AG04450 (cell line): ENCODE results near the gene EFCAB6. TPM values are rescaled to one million over a fixed set of nuclear protein-coding genes. Genes with fewer than 3 reads are reported as not detected.

Source experiments
- CTCF ChIA-PET: fragments of 300-600, 350-600 bp; formaldehyde crosslinking; extraction: SDS; loops from one replicate; lab custom pipeline; 2022; ENCODE audit warnings: antibody characterized with exemption, inconsistent platforms; lab: Charles Lee
- POLR2A ChIA-PET: fragments of 350-600 bp; formaldehyde crosslinking; extraction: SDS; loops from one replicate; lab custom pipeline; 2021; ENCODE audit warnings: antibody characterized with exemption, inconsistent platforms; lab: Yijun Ruan, JAX
- DNase-seq: peaks from one replicate; pipeline ENCODE4 v3.0.0-alpha.2; 2011; ENCODE audit warnings: low read depth, low spot score
- H3K27ac ChIP-seq: one replicate; pipeline ENCODE4 v1.5.1; 2012; ENCODE audit warnings: low read depth, low read length, control low read depth
- H3K27me3 ChIP-seq: one replicate; pipeline ENCODE4 v1.6.0; 2012; ENCODE audit warnings: low read length; ENCODE audit not compliant: control insufficient read depth, insufficient read depth
- H3K4me3 ChIP-seq: 2 replicates; pipeline ENCODE4 v1.5.1; 2011; ENCODE audit warnings: mild to moderate bottlenecking, low read depth, low read length, control low read depth
- H3K9me3 ChIP-seq: 2 replicates; pipeline ENCODE4 v1.5.1; 2012; ENCODE audit warnings: low read length; ENCODE audit not compliant: control insufficient read depth, insufficient read depth
- CTCF ChIP-seq: IDR thresholded peaks from 2 replicates; pipeline ENCODE4 v1.5.1; 2011; ENCODE audit warnings: low read depth, low read length, control low read depth, inconsistent platforms
- polyA plus RNA-seq: library from polyadenylated mRNA; depleted of rRNA; stranded (reverse); fragments of >200 nt; gene quantifications from 2 replicates; pipeline ENCODE4 v1.2.3, GENCODE V29; 2011

EFCAB6 gene
- polyA plus RNA-seq, 1 experiment, result 1.4 TPM

DNA sequence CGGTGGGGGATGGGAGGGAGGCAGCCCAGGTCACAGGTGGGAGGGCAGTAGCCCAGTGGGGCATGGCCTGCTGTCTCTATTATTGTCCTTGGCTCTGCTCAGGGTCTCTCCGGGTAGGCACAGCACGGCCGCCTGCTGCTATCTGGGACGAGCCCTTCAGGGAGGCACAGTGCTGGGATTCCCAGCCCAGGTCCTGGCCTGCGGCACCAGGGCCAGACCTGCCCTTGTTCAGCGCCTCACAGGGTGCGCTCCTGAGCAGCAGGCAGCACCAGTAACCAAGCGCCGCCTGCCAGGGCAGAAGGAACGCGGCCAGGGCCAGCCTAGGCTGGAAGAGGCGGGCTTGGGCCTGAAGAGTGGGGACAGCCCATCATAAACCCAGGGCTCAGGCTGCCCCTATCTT, 249.3 kb downstream of the EFCAB6 start:
- no peaks in the 10 kb centered on the region for H3K27me3 ChIP-seq
- TF ChIP-seq CTCF, result no peak
- H3K27ac ChIP-seq, result no peak overlapping the region
- no peak overlapping the region for H3K4me3 ChIP-seq
- no peak for DNase-seq
- POLR2A ChIA-PET, result no interaction called here
- CTCF ChIA-PET, result no interaction called here
- peaks cover 16% of the 10 kb centered on the region; the same call in 1 of the 2 replicates for H3K9me3 ChIP-seq

DNA sequence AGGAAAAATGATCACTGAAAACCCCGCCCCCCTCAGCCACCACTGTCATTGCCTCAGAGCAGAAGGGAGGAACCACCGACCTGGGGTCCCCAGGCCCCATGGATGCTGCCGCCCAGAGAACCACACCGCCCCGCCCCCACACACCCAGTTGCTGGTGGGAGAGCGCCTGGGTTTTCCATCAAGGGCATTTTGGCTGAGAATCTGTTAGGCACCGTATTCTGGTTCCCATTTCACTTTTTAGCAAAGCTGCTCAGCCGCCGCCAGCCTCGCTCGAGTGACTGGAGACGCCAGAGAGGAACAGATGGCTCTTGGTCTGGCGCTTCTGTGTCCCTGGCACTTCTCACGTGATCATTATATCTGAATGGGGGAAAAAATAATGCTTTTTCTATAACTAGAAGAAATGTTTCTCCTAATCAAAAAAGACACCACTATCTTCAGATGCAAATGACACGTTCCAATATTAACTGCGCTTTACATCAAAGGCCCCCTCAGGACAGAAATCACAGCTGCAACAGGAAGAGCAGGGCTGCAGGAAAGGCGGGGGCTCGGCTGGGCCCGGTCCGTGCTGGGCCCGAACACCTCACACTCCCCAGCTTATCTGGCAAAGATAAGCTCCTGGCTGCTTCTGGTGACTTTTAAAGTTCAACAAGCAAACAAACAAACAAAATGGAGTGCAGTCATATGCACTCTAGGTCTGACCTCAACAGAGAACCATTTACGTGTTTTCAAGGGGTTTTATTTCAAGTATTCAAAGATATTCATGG, 250.5 kb downstream of the EFCAB6 start:
- H3K27ac ChIP-seq, result no peak overlapping the region
- H3K4me3 ChIP-seq, result no peak overlapping the region
- CTCF ChIA-PET, result no interaction called here
- POLR2A ChIA-PET, result no interaction called here
- no peak for TF ChIP-seq CTCF
- H3K9me3 ChIP-seq, result peaks cover 16% of the 10 kb centered on the region; the same call in 1 of the 2 replicates
- no peaks in the 10 kb centered on the region for H3K27me3 ChIP-seq
- DNase-seq, result no peak

DNA sequence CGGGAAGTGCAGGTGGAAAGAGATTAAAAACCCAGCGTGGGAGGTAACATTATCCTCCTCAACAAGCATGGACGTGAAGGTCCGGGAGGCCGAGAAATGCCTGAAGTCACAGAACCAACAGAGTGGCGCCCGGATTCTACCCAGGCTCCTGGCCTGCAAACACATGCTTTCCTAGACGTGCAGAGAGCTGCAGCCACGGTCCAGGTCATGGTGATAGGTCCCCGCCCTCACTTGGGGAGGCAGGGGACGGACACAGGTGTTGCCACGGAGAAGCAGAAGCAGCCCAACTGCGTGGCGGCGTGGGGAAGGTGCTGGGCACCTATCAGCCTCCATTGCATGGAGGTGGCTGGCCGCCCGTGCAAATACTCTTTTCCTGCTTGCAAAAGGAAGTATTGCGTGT, 251.5 kb downstream of the EFCAB6 start:
- H3K27me3 ChIP-seq, result no peaks in the 10 kb centered on the region
- no peak for TF ChIP-seq CTCF
- no peak for DNase-seq
- ChIA-PET POLR2A (no interaction called here), CTCF (no interaction called here)
- H3K4me3 ChIP-seq, result no peak overlapping the region
- H3K9me3 ChIP-seq, result peaks cover 18% of the 10 kb centered on the region; the same call in 1 of the 2 replicates
- no peak overlapping the region for H3K27ac ChIP-seq

GRCh38 chr22:43555561-43556515, 256.3 kb downstream of the EFCAB6 start:
- ChIA-PET CTCF (no interaction called here), POLR2A (no interaction called here)

More at GRCh38 chr22:43555561-43556515, 256.3 kb downstream of the EFCAB6 start:
- peaks cover 30% of the 10 kb centered on the region for H3K9me3 ChIP-seq
- DNase-seq, result no peak
- no peak overlapping the region for H3K27ac ChIP-seq
- no peak for TF ChIP-seq CTCF
- H3K4me3 ChIP-seq, result no peak overlapping the region
- H3K27me3 ChIP-seq, result no peaks in the 10 kb centered on the region
